ACHN (cell line): ENCODE results near the gene PSMB3.
"Not testable (repeated sequence)": the region's sequence is repeated elsewhere in the genome, so short reads cannot be mapped to it uniquely, and the experiment has no call there.

Source experiments
- DNase-seq: peaks from one replicate; pipeline ENCODE4 v3.0.0-alpha.2; 2015
- in situ Hi-C: cut with HindIII; loops from 2 replicates; pipeline ENCODE4 v1.10.0; 2017; ENCODE audit warnings: low sequenced_read_pairs, low pct_ligation_motif_present, low pct_unique_long_range_greater_than_20kb

Gene PSMB3

GRCh38 chr17:38779965-38780752, 27.6 kb downstream of the PSMB3 start:
- no peak for DNase-seq
- in situ Hi-C loops: no loop called here

DNA sequence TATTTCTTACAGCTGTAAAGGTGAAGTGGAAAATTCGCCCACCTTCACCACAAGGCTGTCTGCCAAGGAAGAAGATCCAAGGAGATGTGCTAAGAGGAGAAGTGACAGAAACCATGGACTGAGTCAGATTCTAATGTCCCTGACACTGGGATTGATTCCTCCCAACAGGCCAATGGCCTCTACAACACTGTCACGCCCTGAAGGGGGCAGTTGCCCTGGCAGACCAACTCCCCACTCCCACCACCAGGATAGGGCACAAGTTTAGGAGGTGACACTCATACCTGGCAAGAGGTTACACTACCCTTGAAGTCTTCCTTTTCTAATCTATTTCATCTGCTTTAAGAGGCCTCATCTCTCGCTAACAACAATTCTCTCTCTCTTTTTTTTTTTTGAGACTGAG, 30.7 kb downstream of the PSMB3 start:
- DNase-seq: no peak
- in situ Hi-C loops: no loop called here

DNA sequence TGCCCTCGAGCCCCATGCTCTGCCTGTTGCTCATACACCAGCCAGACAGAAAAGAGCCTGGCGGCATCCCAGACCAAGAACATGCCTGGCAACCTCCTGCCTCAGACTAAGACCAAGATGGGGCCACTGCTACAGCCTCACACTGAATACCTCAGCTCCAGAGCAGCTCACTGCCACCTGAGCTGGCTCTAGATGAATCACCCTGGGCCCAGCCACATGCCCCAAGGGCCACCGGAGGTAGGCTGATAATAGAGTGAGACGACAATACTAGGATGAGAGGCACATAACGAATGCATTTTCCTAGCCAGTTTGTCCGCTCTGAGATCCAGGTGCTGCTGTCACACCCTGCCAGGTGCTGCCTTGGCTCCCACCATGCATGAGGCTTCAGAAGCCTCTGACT, 33.8 kb downstream of the PSMB3 start:
- in situ Hi-C loops: no loop called here
- DNase-seq: no peak

GRCh38 chr17:38787999-38788398, 35.5 kb downstream of the PSMB3 start:
- DNase-seq, in situ Hi-C loops: not testable (repeated sequence)

- in situ Hi-C loops: no loop called here
- DNase-seq: no peak
Measured at GRCh38 chr17:38789185-38789584, 36.6 kb downstream of the PSMB3 start.

GRCh38 chr17:38790148-38790707, 37.7 kb downstream of the PSMB3 start:
- in situ Hi-C loops: not testable (repeated sequence)

GRCh38 chr17:38791162-38791561, 38.6 kb downstream of the PSMB3 start:
- in situ Hi-C loops: no loop called here
- DNase-seq: no peak

More at GRCh38 chr17:38790148-38790707, 37.7 kb downstream of the PSMB3 start:
- DNase-seq: not testable (repeated sequence)

DNA sequence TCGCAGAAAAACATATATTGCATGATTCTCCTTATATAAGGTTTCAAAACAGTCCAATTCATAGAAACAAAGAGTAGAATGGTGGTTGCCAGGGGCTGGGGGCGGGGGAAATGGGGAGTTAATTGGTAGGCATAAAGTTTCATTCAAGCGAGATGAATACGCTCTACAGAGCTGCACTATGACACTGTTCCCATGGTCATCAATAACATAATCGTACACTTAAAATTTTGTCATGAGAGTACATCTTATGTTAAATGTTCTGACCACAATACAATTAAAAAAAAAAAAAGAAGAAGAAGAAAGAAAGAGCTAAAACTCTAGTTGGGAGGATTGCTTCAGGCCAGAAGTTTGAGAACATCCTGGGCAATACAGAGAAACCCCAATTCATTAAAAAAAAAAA, 41.7 kb downstream of the PSMB3 start:
- DNase-seq: no peak
- in situ Hi-C loops: no loop called here

DNA sequence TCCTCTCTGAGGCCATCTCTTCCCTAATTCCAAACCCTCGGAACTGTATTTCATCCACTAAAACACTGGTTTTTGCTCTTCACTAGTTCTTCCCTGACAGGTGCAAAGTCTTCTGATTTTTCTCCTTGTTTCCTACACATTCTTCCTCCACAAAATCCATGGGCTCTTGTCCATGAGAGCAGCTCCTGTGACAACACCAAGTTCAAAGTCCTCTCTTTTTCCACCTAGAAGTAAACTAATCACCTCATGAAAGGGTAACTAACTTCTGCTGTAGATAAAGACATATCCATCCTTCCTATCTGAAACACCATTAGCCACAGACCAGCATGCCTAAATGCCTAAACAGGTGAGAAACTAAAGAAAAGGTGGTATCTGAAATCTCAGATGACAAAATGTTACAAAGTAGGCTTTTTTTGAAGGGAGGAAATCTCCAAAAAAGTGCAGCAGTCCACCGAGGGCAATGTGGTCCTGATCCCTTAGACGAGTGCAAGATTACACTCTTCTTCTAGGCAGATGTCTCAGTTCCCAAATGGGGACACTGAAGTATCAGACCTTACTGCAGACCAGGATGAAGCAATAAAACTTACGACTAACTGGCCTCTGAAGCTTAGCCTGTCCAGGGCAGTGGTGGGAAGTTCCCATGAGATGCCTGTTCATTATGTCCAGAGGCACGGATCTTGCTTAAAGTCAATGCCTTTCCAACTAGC, 44.1 kb downstream of the PSMB3 start:
- no peak for DNase-seq
- in situ Hi-C loops: no loop called here

GRCh38 chr17:38797158-38797490, 44.6 kb downstream of the PSMB3 start:
- no peak for DNase-seq
- in situ Hi-C loops: no loop called here

DNA sequence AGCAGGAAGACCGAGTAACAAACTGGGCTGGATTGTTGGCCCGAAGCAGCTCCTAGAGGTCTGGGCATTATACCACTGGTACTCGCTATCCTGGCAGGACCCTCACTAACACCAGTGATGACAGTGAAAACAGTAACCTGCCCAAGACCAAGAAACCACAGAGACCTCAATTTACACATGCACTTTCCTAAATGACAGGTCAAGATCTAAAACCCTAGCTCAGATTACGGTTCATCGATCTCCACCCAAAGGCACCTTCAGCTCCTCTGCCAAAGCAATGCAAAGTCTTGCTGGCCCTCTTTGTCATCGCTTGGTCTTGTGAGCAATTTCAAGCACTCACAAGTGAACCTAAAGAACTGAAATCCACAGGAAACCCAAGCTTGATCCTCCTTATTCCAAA, 45.3 kb downstream of the PSMB3 start:
- in situ Hi-C loops: no loop called here

GRCh38 chr17:38798614-38799500, 46.3 kb downstream of the PSMB3 start:
- DNase-seq: peak; percentile 50
- in situ Hi-C loops: no loop called here

More for the DNA sequence above, 45.3 kb downstream of the PSMB3 start:
- no peak for DNase-seq

GRCh38 chr17:38799501-38800236, 47.1 kb downstream of the PSMB3 start, which contains the start of gene PIP4K2B:
Gene PIP4K2B, minus strand, starts transcription at chr17:38799556. Its CDS starts 132 bp downstream, at chr17:38799424.
- DNase-seq: peak; percentile 98
- in situ Hi-C loops: no loop called here

DNA sequence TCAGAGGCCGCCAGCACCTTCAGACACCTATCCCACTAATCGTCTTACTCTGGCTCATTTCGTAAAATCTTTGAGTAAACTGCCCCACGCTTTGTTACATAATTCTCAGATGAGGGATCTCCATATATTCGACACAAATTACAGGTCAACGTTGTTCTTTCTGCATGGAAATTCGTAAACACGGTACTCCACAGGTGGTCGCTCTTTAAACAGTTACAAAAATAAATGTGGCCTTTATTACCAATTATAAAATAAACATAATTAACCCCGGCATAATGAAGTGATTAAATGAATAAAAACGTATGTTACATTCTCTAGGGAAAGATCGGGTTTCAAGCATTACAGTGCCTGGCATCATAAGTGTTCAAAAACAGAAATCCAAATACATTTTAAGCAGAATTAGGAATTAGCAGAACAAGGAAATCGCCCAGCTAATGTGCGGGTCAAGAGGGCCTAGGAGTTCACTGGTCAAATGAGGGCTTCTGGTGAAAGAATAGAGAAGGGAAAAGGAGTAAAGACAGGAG, 47.8 kb downstream of the PSMB3 start:
- in situ Hi-C loops: no loop called here
- DNase-seq: no peak

DNA sequence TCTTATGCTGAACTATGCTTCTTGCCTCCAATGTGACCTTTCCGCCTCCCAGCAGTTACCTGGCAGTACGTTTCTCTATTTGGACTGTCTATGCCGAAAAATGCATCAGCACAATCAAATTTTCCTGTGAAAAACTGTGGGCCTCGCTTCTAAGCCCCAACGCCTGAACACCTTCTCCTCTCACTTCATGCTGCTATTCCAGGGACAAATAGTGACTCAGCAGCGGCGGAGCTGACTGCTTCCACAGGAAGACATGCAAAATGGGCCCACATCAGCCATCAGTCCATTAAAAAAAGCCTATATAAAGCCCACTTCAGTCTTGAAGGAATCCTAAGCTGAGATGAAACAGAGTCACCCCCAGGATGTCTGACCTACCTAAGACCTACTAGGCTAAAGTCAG, 57.3 kb downstream of the PSMB3 start:
- in situ Hi-C loops: no loop called here
- no peak for DNase-seq
